ENCODE data around the gene KCNAB2.

KCNAB2 gene

GRCh38 chr1:6093611-6094010 is 47.9 kb downstream of the KCNAB2 start:
- H3K4me3 ChIP-seq (ENCODE audit: control insufficient read depth, low read depth, low read length), result no peak overlapping the region
- no peak for DNase-seq (ENCODE audit: low read depth)
- TF ChIP-seq CTCF (conservative IDR thresholded peaks at IDR 0.05; ENCODE audit: control insufficient read depth, insufficient read depth, low read depth, low read length), result no peak

DNA sequence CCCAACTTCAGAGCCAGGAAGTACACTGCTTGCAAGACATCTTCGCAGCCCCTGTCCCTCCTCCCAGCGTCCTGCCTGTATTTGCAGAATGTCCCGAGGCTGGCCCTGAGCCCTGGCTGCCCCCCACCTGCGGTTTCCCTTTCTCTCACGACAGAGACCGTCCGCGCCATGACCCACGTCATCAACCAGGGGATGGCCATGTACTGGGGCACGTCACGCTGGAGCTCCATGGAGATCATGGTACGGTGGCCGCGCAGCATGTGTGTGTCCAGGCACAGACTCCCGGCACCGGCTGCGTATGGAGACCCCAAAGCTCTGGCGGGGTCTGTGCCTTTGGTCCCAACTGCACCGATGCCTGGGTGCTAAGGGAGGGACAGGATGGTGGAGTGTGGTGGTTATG is 48.6 kb downstream of the KCNAB2 start:
- TF ChIP-seq CTCF (conservative IDR thresholded peaks at IDR 0.05; ENCODE audit: control insufficient read depth, insufficient read depth, low read depth, low read length), result no peak
- no peak for DNase-seq (ENCODE audit: low read depth)

GRCh38 chr1:6094801-6095505 is 49.3 kb downstream of the KCNAB2 start:
- TF ChIP-seq CTCF (conservative IDR thresholded peaks at IDR 0.05; ENCODE audit: control insufficient read depth, insufficient read depth, low read depth, low read length), result no peak
- no peak overlapping the region for H3K4me3 ChIP-seq (ENCODE audit: control insufficient read depth, low read depth, low read length)
- DNase-seq (ENCODE audit: low read depth), result no peak

More for the DNA sequence above, 48.6 kb downstream of the KCNAB2 start:
- no peak overlapping the region for H3K4me3 ChIP-seq (ENCODE audit: control insufficient read depth, low read depth, low read length)

DNA sequence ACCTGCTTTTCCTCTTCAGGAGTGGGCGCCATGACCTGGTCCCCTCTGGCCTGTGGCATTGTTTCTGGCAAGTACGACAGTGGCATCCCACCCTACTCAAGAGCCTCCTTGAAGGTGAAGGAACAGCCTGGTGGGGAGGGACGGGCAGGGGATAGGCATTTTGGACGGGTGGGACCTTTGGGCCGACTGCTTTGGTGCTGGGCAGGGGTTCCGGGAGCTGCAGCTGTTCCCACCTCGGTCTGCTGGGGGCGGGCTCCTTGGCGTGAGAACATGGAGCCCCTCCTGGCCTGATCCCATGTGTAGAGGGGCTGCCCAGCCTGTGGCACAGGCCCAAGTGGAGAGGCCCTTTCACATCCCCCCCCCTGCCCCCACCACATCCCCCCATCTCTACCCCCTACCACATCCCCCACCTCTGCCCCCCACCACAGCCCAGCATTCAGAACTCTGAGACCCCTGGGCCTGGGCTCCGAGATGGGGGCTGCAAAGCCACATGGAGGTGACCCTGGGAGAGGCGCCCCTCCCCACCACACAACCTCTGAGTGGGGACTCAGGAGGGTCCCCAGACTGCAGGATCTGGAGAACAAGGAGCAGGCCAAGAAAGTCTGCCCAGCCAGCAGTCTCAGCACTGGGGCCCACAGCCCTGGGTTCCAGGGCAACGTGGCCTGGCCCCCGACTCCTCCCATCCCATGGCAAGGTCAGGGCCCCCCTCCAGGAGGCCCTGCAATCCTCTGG is 50.0 kb downstream of the KCNAB2 start:
- TF ChIP-seq CTCF (conservative IDR thresholded peaks at IDR 0.05; ENCODE audit: control insufficient read depth, insufficient read depth, low read depth, low read length), result no peak
- H3K4me3 ChIP-seq (ENCODE audit: control insufficient read depth, low read depth, low read length), result no peak overlapping the region
- no peak for DNase-seq (ENCODE audit: low read depth)

DNA sequence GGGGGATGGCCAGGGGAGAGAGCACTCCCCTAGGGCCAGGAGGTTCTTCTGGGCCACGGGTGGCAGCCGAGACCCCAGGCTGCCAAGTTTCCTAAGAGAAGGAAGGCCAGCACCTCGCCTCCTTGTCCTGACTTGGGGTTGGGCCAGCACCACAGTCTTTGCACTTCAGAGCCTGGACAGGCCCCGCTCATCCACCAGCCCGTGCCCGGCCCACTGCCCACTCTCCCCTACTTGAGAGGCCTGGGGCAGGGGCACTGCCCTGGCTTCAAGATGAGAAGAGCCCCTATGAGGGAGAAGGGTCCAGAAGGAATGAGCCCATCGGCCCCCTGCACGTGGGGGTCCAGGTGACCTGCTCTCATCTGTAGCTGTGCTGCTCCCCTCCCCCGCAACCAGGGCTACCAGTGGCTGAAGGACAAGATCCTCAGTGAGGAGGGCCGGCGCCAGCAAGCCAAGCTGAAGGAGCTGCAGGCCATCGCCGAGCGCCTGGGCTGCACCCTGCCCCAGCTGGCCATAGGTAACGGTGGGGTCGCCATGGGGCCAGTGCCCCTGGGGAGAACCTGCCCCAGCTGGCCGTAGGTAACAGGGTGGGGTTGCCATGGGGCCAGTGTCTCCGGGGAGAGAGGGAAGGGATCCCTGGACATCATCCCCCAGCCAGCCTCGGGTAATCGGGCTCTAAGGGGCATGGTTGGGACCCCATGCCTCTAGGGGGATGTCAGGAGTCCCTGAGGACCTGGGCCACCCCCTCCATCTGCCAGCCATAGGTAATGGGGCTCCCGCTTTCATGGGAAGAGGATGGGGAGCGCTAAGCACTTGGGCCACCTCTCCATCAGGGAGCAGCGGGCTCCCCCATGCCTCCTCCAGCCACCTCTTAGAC is 50.8 kb downstream of the KCNAB2 start:
- TF ChIP-seq CTCF (conservative IDR thresholded peaks at IDR 0.05; ENCODE audit: control insufficient read depth, insufficient read depth, low read depth, low read length), result no peak
- H3K4me3 ChIP-seq (ENCODE audit: control insufficient read depth, low read depth, low read length), result no peak overlapping the region
- DNase-seq (ENCODE audit: low read depth), result no peak

- DNase-seq (ENCODE audit: low read depth), result no peak
- H3K4me3 ChIP-seq (ENCODE audit: control insufficient read depth, low read depth, low read length), result no peak overlapping the region
- TF ChIP-seq CTCF (conservative IDR thresholded peaks at IDR 0.05; ENCODE audit: control insufficient read depth, insufficient read depth, low read depth, low read length), result no peak
Observed at GRCh38 chr1:6097117-6097595, 51.5 kb downstream of the KCNAB2 start.
